HCEC 1CT (cell line): ENCODE data around the gene SPOUT1.
A peak's percentile ranks its signal among the peaks of the same experiment; 100 is the strongest.
"Not testable (repeated sequence)": the region's sequence is repeated elsewhere in the genome, so short reads cannot be mapped to it uniquely, and the experiment has no call there.

Source experiments
- DNase-seq: peaks from one replicate; pipeline ENCODE4 v3.0.0-alpha.2; 2017

SPOUT1 gene

GRCh38 chr9:128809036-128809599 is 20.5 kb downstream of the SPOUT1 start:
- no peak for DNase-seq

GRCh38 chr9:128808543-128808942 is 21.1 kb downstream of the SPOUT1 start:
- no peak for DNase-seq

GRCh38 chr9:128807827-128808226 is 21.8 kb downstream of the SPOUT1 start:
- no peak for DNase-seq

- no peak for DNase-seq
Observed at GRCh38 chr9:128805661-128806060, 23.9 kb downstream of the SPOUT1 start.

GRCh38 chr9:128802482-128802881 is 27.1 kb downstream of the SPOUT1 start:
- no peak for DNase-seq

DNA sequence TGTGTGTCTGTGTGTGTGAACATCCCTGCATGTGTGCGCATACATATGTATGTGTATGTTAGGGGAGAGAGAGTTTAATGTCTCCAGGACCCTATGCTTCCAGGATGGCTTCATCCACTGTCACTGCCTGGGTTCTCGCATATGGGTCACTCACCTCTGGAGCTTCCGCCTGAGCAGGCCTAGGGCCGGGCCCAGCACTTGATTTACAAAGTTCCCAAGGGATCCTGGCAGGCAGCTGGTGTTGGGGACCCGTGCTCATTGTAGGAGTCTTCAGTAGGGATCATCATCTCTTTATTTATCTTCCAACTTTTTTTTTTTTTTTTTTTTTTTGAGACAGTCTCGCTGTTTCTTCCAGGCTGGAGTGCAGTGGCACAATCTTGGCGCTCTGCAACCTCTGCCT is 29.5 kb downstream of the SPOUT1 start:
- DNase-seq, result no peak

DNA sequence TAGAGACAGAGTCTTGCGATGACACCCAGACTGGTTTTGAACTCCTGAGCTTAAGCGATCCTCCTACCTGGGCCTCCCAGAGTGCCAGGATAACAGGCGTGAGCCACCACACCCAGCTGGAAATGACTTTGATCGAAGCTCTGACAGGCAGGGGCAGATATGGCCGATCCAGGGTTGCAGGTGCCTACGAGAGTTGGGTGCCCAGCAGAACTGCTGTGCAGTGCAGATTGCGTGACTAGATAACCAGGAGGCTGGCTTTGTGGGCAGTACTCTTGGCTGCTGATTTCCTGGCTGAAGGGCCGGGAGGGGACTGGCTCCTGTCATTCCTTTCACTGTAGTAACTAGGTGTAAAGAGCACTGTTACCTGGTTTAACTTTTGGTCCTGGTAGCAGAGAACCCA is 30.7 kb downstream of the SPOUT1 start:
- DNase-seq, result no peak

GRCh38 chr9:128794961-128795360 is 34.6 kb downstream of the SPOUT1 start:
- DNase-seq, result not testable (repeated sequence)

DNA sequence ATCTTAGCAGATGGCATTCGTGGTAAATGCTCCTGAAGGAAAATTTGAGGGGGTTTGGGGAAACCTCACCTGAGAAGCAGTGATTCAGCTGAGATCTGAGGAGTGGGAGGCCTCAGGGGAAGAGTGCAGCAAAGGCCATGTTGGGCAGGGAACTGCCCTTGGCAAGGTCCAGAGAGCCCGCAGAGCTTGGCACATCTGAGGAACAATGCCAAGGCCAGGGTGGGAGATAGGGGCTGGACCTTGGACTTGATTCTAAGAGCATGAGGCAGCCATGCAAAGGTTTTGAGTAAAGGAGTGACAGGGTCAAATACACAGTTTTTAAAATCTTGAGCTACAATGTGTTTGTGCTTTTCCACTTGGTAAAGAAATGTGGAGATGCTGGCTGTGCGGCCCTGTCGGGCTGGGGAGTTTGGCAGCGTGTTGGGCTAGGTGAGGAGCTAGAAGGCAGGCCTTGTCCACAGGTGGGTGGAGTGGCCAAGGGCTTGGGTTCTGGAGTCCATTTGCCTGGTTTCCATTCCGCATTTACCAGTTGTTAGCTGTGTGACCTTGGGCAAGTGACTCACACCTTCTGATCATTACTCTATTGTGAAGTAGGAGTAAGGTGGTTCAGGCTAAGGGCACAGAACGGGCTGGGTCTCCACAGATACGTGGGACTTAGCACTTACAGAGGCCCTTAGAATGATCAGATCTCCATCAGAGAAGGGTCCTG is 36.5 kb downstream of the SPOUT1 start:
- no peak for DNase-seq

- no peak for DNase-seq
Observed at GRCh38 chr9:128792134-128792533, 37.5 kb downstream of the SPOUT1 start.

- no peak for DNase-seq
Observed at GRCh38 chr9:128790536-128790935, 39.1 kb downstream of the SPOUT1 start.

DNA sequence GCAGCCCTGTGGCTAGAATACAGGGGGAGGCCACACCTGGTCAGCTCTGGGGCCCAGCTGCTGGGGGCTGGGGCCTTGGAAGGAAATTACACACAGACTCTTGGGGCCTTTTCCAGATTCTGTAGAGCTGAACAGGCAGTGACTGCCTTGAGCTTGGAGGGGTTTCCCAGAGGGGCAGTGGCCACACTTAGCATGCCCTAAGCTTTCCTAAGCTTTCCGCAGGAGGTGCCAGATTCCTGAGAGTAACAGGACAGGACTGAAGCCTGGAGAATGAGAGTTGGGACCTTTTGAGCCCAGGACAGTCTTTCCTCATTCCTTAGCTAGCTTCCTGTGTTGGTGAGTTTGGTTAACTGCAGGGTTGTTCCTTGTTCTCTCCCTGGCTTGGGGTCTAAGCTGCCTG is 41.1 kb downstream of the SPOUT1 start:
- no peak for DNase-seq

- no peak for DNase-seq
Observed at GRCh38 chr9:128787659-128788058, 41.9 kb downstream of the SPOUT1 start.

DNA sequence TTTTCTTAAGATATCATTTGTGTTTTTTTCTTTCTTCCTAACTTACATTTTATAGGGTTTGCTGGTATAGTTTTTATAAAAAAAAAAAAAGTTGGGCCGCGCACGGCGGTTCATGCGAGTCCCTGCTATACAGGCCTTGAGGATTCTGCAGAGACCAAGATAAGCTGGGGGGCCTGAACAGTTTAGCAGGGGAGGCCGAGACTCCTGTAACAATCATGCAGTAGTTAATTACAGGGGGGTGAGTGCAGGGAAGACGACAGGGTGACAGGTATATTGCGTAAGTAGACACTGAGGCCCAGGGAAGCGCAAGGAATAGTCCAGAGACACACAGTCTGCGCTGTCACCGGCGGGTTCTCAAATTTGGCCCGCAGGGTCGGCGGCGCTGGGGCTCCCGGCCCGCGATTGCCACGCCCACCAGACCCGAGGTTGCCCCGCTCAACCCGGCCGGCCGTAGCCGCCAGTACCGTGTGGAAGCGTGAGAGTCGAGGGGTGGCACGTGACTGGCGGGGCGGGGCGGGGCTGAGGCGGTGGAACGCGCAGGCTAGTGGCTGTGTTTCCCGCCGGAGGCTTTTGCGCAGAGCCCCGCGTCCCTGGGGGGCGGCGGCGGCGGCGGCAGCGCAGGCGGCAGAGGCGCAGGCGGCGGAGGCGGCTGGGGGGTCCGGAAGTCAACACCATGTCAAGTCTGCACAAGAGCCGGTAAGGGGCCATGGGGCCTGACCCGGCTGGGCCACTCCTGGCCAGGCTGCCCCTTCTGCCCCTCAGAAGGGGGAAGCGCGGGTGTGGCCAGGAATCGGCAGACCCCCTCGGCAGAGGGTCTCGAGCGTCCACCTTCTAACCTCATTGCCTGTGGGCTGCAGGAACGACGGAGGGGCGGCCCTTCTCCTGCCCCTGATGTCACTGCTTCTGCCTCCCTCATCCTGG is 42.7 kb downstream of the SPOUT1 start, which contains the start of gene TBC1D13:
TSS of gene TBC1D13 (plus strand) at position 573 of the 921 bp plus-strand sequence. CDS start at position 674, 101 bp downstream.
- peak; percentile 79 for DNase-seq

- DNase-seq, result no peak
Observed at GRCh38 chr9:128785427-128785826, 44.2 kb downstream of the SPOUT1 start.

DNA sequence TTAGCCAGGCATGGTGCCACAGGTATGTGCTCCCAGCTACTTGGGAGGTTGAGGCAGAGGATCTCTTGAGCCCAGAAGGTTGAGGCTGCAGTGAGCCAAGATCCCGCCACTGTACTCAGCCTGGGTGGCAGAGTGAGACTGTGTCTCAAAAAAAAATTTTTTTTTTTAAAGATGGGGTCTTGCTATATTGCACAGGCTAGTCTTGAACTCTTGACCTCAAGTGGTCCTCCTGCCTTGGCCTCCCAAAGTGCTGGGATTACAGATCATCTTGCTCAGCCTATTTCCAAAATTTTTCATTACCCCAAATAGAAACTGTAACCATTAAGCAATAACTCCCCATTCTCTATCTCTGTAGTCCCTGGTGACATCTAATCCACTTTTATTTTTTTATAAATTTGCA is 46.9 kb downstream of the SPOUT1 start:
- DNase-seq, result no peak

DNA sequence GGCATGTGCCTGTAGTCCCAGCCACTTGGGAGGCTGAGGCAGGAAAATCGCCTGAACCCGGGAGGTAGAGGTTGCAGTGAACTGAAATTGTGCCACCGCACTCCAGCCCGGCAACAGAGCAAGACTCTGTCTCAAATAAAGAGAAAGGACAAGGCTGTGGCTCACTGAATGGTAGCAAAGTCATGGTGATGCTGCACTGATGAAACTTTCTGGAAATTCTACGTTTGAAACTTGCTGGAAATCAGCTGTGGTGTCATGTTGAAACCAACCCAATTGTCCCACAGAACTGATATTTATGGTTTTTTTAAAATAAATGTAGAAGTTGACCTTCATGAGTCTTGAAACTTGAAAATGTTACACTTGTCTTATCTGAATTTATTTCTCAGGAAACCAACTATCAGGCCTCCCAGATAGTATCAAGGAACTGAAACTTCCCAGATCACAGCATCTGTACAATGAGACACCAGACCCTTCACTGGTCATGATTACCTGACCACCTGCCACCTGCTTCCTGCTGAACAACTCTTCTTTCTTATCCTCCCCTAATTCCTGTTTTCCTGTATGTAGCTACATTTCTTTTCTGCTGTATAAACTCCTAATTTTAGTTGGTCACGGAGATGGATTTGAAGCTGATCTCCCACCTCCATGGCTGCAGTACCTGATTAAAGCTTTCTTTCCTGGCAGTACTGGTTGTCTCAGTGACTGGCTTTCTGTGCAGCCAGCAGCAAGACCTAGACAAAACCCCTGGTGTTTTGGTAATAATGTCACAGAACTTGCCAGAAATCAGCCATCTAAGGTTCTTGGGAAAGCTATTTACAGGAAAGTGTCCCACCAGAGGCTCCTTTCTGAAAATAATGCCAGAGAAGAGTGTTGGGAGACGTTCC is 48.2 kb downstream of the SPOUT1 start:
- DNase-seq, result no peak

GRCh38 chr9:128780093-128780492 is 49.5 kb downstream of the SPOUT1 start:
- DNase-seq, result not testable (repeated sequence)

DNA sequence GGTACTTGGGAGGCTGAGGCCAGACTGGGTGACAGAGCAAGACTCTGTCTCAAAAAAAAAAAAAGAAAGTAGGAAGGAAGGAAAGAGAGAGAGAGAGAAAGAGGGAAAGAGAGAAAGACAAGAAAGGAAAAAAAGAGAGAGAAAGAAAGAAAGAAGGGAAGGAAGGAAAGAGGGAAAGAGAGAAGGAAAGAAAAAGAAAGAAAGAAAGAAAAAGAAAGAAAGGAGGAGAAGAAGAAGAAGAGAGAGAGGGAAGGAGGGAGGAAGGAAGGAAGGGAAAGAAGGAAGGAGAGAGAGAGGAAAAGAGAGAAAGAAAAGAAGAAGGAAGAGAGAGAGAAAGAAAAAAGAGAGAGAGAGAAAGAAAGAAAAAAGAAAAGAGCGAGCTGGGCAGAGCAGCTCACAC is 54.8 kb downstream of the SPOUT1 start:
- DNase-seq, result no peak

DNA sequence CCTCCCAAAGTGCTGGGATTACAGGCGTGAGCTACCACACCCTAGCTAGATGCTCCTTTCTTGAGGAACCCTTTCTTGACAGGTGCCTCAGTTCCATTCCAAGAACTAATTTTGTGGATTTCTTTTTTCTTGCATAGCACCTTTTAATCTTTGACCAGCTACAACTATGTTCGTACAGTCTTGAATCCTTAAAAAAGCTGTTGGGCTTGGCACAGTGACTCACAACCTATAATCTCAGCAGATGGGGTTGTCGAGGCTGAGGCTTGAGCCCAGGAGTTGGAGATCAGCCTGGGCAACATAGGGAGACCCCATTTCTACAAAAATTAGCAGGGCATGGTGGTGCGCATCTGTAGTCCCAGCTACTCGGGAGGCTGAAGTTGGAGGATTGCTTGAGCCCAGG is 56.5 kb downstream of the SPOUT1 start:
- DNase-seq, result no peak

- peak; percentile 86 for DNase-seq
Observed at GRCh38 chr9:128771745-128772519, 57.7 kb downstream of the SPOUT1 start, which contains the start of gene ZER1. ZER1 (minus strand) TSS chr9:128771927; CDS start chr9:128755565, 16,362 bp downstream.
